SIG-M5 treated with dmso at 0.1 percent for 504 hours (cell line): ENCODE results near the gene FAM120C.
A peak's percentile ranks its signal among the peaks of the same experiment; 100 is the strongest.

ENCODE experiments used
- DNase-seq: peaks from one replicate; lab custom pipeline; 2025; ENCODE audit not compliant: unreplicated experiment; lab: John Stamatoyannopoulos, UW

Gene FAM120C, protein sequence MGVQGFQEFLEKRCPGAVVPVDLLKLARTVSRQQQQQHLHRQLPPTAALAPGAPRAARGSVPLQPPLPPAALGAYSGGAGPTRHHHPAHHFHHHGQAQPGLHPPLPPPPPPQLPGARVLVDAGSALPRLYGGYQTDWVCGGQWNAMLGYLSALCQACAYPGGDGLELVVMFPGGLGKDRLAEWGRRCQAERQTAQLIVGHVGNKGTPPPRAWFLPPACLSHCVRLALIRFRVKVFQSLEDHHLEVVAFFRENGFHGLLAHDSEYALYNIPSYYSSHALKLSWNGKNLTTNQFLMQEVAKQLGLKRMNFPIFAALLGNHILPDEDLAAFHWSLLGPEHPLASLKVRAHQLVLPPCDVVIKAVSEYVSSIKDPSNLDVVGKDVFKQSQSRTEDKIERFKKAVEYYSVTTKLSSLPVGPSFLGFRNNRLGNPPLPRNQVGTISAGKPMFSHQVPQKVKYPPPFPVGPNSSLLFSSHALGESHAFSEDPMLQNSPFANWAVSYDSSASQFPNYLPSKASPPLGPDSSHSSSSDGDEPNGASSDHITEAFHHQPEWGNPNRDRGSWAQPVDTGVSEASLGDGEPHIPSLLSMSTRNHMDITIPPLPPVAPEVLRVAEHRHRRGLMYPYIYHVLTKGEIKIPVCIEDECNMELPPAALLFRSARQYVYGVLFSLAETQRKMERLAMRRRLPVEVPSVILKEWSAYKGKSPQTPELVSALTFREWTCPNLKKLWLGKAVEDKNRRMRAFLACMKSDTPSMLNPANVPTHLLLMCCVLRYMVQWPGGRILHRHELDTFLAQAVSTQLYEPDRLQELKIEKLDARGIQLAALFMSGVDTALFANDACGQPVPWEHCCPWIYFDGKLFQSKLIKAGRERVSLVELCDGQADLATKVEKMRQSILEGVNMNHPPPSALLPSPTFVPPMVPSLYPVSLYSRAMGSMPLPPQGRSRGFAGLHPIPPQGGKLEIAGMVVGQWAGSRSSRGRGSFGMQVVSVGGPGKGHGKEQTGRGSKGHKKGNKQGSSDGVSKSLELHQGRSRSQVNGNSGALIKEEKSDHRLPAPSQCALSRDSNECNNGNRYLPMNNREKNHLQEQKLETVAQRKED

DNA sequence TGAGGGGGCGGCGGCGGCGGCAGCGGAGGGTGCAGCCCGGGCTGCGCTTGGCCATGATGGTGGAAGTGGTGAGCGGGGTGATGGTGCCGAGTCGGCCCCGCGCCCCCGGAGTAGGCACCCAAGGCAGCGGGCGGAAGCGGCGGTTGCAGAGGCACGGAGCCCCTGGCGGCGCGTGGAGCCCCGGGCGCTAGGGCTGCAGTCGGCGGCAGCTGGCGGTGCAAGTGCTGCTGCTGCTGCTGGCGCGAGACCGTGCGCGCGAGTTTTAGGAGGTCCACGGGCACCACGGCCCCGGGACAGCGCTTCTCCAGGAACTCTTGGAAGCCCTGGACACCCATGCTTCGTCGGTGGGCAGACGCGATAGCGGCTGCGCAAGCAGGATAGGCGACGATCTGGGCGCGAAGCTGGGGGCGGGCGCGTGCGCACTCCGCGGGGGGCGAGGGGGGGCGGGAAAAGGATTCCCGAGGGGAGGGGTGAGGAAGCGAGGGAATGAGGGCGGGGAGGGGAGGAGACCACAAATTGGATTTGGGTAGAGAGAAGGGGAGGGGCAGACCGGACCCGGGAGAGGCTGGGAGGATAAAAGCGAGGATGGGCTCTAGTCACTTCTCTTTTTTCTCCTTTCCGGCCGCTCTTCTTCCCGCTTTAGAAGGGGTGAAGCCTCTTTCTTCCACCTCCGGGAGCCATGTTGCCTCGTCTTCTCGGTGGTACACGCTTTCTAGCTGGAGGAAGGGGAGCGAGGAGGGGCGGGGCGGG, at the start of gene FAM120C:
Gene FAM120C, minus strand, starts transcription at position 391 of the 750 bp plus-strand sequence. Its CDS starts 56 bp downstream, at position 335.
- peak; percentile 74 for DNase-seq

DNA sequence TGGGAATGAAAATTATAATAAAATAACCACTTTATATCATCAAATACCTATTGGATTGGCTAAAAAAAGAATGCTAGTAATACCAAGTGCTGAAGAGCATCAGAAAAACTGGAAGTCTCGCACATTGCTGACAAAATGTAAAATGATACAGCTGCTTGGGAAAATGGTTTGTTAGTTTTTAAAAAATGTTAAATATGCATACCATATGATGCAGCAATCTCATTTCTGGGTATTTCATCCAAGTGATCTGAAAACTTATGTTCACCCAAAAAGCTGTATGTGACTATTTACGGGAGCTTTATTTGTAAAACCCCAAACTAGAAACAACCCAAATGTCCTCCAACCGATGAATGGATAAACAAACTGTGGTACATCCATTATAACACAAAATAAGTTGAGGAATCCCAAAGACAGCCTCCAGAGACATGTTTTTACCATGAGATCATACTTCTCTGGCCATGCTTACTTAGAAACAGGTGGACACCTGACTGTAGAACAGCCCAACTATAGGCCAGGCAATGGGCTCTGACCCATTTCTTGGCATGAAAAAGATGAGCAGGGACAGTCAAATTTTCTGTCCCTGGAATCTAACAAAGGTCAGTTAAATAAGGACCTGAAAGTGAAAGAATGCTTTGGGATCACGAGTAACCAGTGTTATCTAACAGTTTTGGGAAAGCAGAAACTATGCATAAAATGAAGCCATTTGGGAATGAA, 47.5 kb upstream of the FAM120C start:
- DNase-seq: no peak

DNA sequence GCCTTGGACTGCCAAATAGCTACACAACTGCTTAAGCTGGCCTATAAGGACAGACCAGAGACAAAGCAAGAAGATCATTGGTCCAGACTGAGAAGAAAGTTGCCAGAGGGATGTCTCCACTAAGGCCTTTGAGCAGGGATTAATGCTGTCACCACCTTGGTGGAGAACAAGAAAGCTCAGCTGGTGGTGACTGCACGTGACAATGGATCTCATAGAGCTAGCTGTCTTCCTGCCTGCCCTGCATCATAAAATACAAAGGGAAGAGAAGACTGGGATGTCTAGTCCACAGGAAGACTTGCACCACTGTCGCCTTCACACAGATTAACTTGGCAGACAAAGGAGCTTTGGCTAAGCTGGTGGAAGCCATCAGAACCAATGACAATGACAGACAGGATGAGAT, 40.5 kb upstream of the FAM120C start:
- no peak for DNase-seq

DNA sequence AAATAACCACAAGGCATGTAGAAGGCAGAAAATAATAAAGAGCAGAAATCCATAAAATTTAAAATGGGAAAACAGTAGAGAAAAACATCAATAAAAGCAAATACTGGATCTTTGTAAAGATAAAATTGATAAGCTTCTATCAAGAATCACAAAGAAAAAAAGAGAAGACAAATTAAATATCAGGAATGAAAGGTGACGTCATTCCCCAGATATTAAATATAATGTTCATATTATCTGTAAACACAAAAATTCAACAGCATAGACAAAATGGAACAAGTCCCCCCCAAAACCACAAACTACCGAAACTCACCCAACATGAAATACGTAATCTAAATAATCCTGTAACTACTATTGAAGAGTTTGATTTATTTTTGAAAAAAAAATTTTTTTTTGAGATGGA, 30.5 kb upstream of the FAM120C start:
- DNase-seq: no peak

DNA sequence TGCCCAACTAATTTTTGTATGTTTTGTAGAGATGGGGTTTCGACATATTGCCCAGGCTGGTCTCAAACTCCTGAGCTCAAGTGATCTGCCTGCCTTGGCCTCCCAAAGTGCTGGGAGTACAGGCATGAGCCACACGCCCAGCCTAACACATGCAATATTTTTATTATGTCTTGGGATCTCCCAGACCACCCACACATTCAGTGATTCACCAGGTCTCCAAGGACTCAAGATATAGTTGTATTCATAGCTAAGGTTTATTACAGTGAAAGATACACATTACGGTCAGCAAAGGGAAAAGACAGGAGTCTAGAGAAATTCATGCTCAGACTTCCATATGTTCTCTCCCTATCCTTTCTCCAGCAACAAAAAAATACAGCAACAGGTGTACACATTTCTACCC, 25.5 kb upstream of the FAM120C start:
- DNase-seq: no peak

DNA sequence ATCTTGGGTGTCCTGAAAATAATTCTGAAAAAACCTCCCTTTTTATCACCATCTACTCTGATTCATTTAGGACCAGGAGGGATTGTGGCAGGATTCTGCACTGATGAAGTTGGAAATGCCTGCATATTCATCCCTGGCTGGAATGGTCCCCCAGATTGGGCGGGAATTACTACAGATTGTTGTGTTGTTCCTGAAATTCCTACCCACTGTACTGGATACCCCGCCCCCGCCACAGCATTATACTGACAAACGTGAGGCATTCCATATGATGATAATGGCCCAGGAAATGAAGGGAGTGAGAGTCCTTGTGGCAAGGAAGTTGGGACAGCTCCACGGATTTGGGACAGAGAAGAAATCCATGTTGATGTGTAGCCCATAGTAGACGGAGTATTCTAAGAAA, 15.2 kb upstream of the FAM120C start:
- DNase-seq: no peak

DNA sequence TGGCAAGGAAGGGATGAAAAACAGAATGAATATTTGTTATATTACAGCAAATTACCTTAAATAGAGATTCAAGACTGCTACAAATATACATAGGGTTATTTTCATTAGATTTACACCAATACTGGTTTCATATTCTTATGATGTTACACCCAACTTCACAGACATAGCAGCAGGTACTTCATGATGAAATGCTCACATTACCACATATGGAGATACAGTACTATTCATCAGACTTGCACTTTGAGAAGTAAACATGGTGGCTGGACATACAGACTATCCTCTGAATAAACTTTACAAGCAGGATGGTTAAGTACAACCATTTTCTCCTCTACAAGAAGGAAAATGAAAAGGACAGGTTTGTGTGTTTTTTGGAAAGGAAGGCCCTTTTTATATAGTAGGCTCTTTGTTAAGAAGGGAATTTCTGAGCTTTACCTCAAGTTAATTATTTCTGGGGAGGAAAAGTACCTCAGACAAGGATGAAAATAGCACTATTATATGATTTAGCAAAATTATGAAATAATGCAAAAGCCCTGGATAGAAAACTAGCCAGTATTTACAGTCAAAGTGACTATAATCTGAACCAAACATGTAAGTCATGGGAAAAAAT, 12.0 kb upstream of the FAM120C start:
- DNase-seq: no peak

DNA sequence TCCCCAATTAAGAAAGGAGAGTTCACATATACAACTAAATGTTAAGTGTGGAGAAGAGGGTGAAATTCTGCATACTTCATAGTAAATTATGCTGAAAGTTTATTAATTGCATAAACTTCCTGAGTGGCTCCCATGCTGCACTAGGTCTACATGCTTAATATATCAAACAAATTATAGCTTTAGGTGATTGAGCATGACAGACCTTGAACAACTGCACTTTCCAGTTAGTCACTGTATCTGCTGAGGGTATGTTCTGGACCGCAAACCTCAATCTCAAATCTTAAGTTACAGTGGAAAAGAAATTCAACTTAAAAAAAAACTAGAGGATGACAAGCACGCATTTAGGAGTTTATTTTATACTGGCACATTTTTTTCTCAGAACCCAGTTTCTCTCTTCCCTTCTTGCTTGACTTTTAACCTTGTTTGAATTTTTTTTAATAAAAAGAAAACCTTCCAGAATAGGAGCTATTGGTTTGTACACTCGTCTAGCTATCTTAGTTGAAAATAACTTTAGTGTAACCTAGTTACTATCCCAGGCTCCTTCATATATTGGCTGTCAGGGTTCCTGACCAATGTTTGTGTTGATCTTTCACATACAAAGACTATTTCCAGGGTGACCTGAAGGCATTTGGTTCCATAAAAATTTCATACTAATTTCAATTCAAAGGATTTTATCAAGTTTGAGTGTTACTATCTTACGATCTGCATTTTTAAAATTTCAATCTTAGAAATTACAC, 10.2 kb upstream of the FAM120C start:
- DNase-seq: no peak

DNA sequence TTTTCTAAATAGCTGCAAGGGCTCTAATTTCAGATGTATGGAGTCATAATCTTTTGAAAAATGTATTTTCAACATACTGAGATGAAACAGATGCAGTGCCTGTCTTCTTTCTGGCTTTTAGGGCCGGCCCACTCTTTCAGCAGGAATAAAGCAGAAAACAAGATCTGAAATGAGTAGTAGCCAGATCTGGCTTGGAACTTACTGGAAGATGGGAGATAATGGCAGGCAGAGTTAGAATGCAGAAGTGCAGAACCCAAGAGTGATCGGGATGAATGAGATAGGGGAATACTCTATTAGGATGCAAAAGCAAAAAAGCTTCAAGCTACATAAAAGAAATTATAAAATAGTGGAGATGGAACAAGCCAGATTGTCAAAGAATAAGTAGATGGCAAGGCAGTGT, 1.4 kb upstream of the FAM120C start:
- DNase-seq: no peak

DNA sequence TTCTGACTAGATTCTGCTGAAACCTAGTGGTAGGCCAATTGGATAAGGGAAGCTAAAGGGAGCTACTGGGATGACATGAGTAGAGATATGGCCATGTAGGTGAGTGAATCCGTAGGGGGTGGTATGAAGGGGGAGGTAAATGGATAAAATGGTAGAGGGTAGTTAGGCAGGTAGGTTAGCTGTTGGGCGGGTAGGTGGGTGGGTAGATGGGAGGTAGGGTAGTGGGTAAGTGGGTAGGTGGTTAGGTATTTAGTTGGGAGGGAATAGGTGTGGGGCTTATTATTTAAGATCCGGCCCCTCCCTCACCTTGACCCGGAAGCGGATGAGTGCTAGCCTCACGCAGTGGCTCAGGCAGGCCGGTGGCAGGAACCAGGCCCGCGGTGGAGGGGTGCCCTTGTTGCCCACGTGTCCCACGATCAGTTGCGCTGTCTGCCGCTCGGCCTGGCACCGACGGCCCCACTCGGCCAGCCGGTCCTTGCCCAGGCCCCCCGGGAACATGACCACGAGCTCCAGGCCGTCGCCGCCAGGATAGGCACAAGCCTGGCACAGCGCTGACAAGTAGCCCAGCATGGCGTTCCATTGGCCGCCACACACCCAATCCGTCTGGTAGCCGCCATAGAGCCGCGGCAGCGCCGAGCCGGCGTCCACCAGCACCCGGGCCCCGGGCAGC, 725 bp downstream of the FAM120C start:
- peak; percentile 43 for DNase-seq

DNA sequence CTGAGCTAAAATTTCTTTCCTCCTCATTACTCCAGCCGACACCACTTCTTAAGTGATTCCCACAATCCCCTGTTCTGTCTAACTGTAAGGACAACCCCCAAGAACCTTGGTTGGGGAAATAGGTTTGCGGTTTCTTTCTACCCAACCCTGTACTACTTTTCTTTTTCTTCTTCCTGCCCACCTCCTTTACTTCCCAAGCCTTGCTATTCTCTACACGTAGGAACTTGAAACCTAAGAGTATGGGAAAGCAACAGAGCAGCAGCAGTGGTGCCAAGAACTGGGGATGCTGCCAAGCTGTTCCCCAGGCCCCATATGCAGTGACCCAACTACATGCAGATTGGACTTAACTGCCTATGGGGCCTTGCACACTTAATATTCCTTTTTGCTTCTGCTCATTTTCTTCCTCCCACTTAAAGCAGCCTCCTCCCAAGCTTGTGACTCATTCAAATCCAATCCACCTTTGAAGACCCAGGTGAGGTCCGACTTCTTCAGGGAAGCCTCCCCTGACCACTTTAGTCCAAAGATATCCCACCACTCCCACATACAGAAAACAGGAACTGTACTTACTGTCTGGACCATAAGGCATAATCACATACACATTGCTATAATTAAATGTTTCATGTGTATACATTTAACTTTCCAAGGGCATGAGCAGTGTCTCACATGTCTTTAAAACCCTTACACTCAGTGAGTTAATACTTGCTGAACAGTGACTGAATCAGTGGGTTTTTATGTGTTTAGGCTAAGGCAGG, 1.7 kb downstream of the FAM120C start:
- DNase-seq: peak; percentile 11

DNA sequence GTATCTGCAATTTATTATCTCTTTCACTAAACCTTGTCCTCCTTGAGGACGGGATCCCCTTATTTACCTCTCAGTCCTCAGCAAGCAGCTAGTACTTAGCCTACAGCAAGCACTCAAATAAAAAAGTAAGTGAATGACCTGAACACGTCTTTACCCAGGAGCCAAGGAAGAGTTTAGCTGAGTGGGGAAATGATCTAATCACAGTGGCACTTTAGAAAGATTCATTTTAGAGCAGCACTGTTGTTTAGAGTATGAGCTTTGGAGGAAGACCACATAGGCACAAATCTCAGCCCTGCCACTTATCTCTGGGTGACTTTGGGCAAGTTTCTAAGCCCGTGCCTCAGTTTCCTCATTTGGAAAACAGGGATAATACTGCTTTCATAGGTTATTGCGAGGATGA, 2.7 kb downstream of the FAM120C start:
- no peak for DNase-seq

DNA sequence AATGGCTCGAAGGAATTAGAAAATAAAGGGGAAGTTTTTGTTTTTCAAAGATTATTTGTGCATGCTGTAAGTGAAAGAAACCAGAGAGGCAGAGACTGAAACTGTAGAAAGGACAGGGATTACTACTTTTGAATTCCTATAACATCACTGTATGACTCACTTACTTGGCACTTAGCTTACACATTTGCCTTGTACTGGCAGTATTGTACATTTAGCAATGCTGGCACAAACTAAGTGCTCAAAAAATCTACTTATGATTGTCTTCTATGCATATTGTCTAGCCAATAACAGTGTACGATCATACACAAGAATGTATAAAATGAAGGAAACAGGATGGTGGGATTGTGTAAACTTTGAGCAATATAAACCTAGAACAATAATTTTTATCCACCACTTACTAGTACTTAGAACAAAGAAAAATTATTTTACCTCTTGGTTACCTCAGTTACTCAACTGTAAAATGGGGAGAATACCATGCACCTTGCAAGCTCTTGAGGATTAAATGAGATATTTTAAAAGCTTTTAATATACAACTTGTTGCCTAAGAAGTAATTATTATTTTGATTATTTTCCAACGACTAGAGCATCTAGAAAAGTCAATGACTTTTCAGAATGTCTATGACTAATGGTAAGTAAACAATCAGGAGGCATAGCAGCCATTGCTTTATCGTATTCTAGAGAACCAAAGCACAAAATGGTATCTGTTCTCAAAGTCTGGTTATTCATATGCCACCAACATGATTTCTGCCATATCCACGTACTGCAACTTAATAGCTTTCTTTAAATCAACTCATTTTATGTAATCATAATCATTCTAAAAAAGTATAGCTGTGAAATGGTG, 4.7 kb downstream of the FAM120C start:
- peak; percentile 16 for DNase-seq

DNA sequence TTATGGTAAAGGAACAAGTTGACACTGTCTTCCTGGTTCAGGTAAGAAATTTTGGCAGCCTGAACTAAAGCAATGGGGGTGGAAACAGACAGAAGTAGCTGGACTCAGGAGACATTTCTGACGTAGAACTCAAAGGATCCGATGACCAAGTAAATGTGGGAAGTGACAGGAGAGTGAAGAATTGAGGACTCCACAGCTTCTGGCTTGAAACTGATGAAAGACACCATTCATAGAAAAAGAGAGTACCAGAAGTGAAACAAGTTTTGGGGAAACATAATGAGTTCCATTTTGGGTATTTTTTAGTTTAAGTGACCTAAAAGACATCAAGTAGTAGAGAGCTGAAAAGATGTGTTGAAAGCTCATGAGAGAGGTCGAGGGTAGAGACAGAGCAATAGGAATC, 5.7 kb downstream of the FAM120C start:
- DNase-seq: no peak

DNA sequence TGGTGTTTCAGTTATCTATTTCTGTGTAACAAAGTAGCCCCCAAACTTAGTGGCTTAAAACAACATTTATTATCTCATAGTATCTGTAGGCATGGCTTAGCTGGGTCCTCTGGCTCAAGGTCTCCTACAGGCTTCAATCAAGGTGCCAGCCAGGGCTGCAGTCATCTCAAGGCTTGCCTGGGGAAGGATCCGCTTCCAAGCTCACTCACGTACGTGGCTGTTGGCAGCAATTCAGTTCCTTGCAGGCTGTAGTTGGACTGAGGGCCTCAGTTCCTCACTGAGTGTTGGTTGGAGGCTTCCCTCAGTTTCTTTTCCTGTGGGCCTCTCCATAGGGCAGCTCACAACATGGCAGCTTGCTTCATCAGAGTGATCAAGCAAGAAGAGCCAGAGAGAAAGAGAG, 9.3 kb downstream of the FAM120C start:
- no peak for DNase-seq

DNA sequence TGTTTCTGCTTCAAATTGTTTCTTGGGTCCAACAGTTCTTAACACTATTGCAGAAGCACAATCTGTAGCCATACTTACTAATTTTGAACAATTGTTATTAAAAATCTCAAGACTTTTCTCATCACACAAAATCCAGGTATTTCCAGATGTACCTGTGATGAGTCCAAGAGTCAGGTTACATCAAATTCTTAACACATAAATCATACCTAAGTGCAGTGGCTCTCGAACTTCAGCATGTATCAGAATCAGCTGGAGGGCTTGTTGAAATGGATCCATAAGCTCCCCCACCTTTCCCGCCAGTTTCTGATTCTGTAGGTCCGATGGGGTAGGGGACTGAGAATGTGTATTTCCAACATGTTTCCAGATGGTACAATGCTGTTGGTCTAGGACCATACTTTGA, 10.6 kb downstream of the FAM120C start:
- no peak for DNase-seq
